DND-41 (cell line): ENCODE measurements around the gene TSPAN18.

Experiments used
- ATAC-seq: fragments of 200-7000 bp; cut with Tn5 transposase; 3 replicates; pipeline ENCODE4 v1.9.1; 2021; ENCODE audit warnings: low read depth; ENCODE audit not compliant: insufficient read depth
- DNase-seq: peaks from one replicate; pipeline ENCODE4 v3.0.0-alpha.2; 2020
- H2AFZ ChIP-seq: 2 replicates; pipeline ENCODE4 v1.6.0; 2012; ENCODE audit warnings: low read depth, low read length
- H3K27ac ChIP-seq: 2 replicates; pipeline ENCODE4 v1.5.1; 2012; ENCODE audit warnings: low read length, inconsistent platforms
- H3K27me3 ChIP-seq: fragments of 200-600 bp; sonication (generic); 2 replicates; pipeline ENCODE4 v1.6.0; 2012; ENCODE audit warnings: low read length, mild to moderate bottlenecking, inconsistent platforms; ENCODE audit not compliant: insufficient read depth, poor library complexity
- H3K36me3 ChIP-seq: 2 replicates; pipeline ENCODE4 v1.5.1; 2012; ENCODE audit warnings: low read length, inconsistent platforms; ENCODE audit not compliant: insufficient read depth
- H3K4me1 ChIP-seq: 2 replicates; pipeline ENCODE4 v1.5.1; 2012; ENCODE audit warnings: mild to moderate bottlenecking, low read length; ENCODE audit not compliant: insufficient read depth
- H3K4me2 ChIP-seq: 2 replicates; pipeline ENCODE4 v1.6.0; 2012; ENCODE audit warnings: mild to moderate bottlenecking, moderate library complexity, low read length, inconsistent platforms; ENCODE audit not compliant: insufficient read depth
- H3K4me3 ChIP-seq, 2 experiments: fragments of 200-600 bp in 1 of 2; shearing (Covaris generic) in 1 of 2; 2 replicates each; pipeline ENCODE4 v1.5.1; 2012 to 2016; ENCODE audit warnings: inconsistent platforms in 2 of 2, low read length in 2 of 2, mild to moderate bottlenecking in 2 of 2, low read depth in 1 of 2, moderate library complexity in 1 of 2
- H3K79me2 ChIP-seq: 2 replicates; pipeline ENCODE4 v1.6.0; 2012; ENCODE audit warnings: low read length, inconsistent platforms; ENCODE audit not compliant: insufficient read depth
- H3K9ac ChIP-seq: 2 replicates; pipeline ENCODE4 v1.6.0; 2012; ENCODE audit warnings: low read depth, mild to moderate bottlenecking, inconsistent platforms, low read length, moderate library complexity
- H3K9me3 ChIP-seq: 2 replicates; pipeline ENCODE4 v1.5.1; 2012; ENCODE audit warnings: low read length, moderate library complexity, mild to moderate bottlenecking, inconsistent platforms; ENCODE audit not compliant: insufficient read depth, severe bottlenecking
- H4K20me1 ChIP-seq: 2 replicates; pipeline ENCODE4 v1.6.0; 2012; ENCODE audit warnings: low read length; ENCODE audit not compliant: insufficient read depth
- EZH2 ChIP-seq: IDR thresholded peaks from 3 replicates; pipeline ENCODE4 v1.6.1; 2012; ENCODE audit warnings: borderline replicate concordance, low read depth, mild to moderate bottlenecking, moderate library complexity, low read length, inconsistent platforms; ENCODE audit not compliant: severe bottlenecking
- TF ChIP-seq, protein P1 (sequence below): IDR thresholded peaks from 2 replicates; pipeline ENCODE4 v1.5.1; 2012; ENCODE audit warnings: borderline replicate concordance, low read length, moderate library complexity, mild to moderate bottlenecking; ENCODE audit not compliant: poor library complexity, severe bottlenecking; ENCODE audit errors: extremely low read depth

The TSPAN18 gene

DNA sequence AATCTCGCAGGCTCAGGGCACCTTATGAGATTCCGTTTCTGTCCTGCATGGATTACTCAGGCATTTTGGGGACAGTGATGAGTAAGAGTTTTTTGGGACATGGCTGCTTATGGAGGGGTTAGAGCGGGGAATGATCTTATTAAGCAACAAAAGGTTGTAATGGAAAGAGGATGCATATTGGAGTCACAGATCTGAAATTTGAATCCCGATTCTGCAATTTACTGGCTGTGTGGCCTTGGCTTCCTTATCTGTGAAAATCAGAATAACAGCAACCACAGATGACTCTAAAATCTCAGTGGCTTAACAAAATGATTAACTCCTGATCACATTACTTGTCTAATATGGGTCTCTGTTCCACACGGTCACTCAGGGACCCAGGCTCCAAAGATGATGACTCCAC lies 5.8 kb downstream of the TSPAN18 start:
- no peak for ATAC-seq
- DNase-seq: no peak
- TF ChIP-seq, protein P1, sequence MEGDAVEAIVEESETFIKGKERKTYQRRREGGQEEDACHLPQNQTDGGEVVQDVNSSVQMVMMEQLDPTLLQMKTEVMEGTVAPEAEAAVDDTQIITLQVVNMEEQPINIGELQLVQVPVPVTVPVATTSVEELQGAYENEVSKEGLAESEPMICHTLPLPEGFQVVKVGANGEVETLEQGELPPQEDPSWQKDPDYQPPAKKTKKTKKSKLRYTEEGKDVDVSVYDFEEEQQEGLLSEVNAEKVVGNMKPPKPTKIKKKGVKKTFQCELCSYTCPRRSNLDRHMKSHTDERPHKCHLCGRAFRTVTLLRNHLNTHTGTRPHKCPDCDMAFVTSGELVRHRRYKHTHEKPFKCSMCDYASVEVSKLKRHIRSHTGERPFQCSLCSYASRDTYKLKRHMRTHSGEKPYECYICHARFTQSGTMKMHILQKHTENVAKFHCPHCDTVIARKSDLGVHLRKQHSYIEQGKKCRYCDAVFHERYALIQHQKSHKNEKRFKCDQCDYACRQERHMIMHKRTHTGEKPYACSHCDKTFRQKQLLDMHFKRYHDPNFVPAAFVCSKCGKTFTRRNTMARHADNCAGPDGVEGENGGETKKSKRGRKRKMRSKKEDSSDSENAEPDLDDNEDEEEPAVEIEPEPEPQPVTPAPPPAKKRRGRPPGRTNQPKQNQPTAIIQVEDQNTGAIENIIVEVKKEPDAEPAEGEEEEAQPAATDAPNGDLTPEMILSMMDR: no peak
- TF ChIP-seq EZH2: no peak
- Histone ChIP-seq H3K9ac (no peak overlapping the region), H4K20me1 (no peaks in the 10 kb centered on the region; the same call in 1 of the 2 replicates), H3K4me1 (peaks cover 3% of the 10 kb centered on the region; the same call in 1 of the 2 replicates), H3K9me3 (no peaks in the 10 kb centered on the region), H2AFZ (no peak overlapping the region), H3K4me3 (no peak overlapping the region), H3K36me3 (no peaks in the 10 kb centered on the region), H3K4me2 (no peak overlapping the region), H3K27me3 (peaks cover 23% of the 10 kb centered on the region), H3K79me2 (no peaks in the 10 kb centered on the region), H3K27ac (no peak overlapping the region)

DNA sequence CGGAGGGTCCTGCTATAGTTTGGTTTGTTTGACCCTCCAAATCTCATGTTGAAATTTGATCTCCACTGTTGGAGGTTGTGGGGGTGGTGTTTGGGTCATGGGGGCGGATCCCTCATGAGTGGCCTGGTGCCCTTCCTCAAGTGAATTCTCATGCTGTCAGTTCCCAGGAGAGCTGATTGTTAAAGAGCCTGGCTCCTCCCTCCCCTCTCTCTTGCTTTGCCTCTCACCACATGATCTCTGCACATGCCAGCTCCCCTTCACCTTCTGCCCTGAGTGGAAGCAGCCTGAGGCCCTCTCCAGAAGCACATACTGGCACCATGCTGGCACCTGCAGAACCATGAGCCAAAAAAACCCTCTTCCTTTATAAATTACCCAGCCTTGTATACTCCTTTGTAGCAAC lies 7.1 kb downstream of the TSPAN18 start:
- Histone ChIP-seq H3K9ac (no peak overlapping the region), H3K79me2 (no peaks in the 10 kb centered on the region), H4K20me1 (no peaks in the 10 kb centered on the region), H3K4me2 (no peak overlapping the region), H3K4me1 (no peaks in the 10 kb centered on the region), H3K36me3 (no peaks in the 10 kb centered on the region), H3K27me3 (peaks cover 13% of the 10 kb centered on the region), H2AFZ (no peak overlapping the region), H3K4me3 (no peak overlapping the region), H3K9me3 (no peaks in the 10 kb centered on the region), H3K27ac (no peak overlapping the region)
- TF ChIP-seq, protein P1: no peak
- no peak for TF ChIP-seq EZH2
- DNase-seq: no peak
- ATAC-seq: no peak

DNA sequence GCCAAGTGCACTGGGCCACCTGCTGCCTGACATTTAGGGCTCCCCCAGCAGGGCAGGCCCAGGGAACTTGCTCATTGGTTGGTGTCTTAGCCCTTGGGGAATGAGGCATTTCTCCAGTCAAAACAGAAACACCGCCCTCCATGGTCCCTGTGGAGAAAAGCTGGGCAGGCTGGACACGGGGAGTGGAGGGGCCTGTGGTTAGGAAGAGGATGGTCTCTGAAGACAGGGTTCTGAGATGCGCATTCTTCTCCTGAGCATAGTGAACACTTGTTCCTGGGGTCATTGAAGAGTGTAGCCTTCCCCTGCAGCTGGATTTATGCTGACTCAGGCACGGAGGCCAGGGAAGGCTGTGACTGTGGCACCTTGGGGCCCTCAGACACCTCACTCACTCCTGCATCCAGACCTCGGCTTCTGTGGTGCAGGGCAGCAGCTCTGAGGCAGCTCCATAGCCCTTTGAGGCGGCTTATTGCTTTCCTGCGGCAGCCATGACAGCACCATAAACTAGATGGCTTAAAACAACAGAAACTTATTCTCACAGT lies 8.2 kb downstream of the TSPAN18 start:
- Histone ChIP-seq H3K79me2 (no peaks in the 10 kb centered on the region), H3K4me3 (no peak overlapping the region), H3K4me2 (no peak overlapping the region), H3K9ac (no peak overlapping the region), H3K27me3 (peaks cover 9% of the 10 kb centered on the region), H4K20me1 (no peaks in the 10 kb centered on the region), H3K27ac (no peak overlapping the region), H3K9me3 (no peaks in the 10 kb centered on the region), H3K36me3 (no peaks in the 10 kb centered on the region), H3K4me1 (no peaks in the 10 kb centered on the region), H2AFZ (no peak overlapping the region)
- ATAC-seq (no peak), DNase-seq (no peak)
- TF ChIP-seq EZH2: no peak
- TF ChIP-seq, protein P1: no peak
